Neural progenitor cell (in vitro differentiated cells): Measurements from ENCODE around the gene ZFP28. TPM values are rescaled to one million over a fixed set of nuclear protein-coding genes. Genes with fewer than 3 reads are reported as not detected.

Experiments used
- DNase-seq: peaks from one replicate; pipeline ENCODE4 v3.0.0-alpha.2; 2016; ENCODE audit warnings: low spot score
- H2AFZ ChIP-seq: fragments of 200-600 bp; sonication (generic); replicated peaks from 2 replicates; pipeline ENCODE4 v1.6.1; 2016; ENCODE audit warnings: antibody characterized with exemption
- H3F3A ChIP-seq: fragments of 200-600 bp; sonication (generic); 2 replicates; pipeline ENCODE4 v1.6.1; 2016; ENCODE audit warnings: antibody characterized with exemption, low read depth
- H3K27ac ChIP-seq: fragments of 200-600 bp; sonication (generic); 2 replicates; pipeline ENCODE4 v1.5.1; 2016; ENCODE audit warnings: mild to moderate bottlenecking
- H3K27me3 ChIP-seq: fragments of 200-600 bp; sonication (generic); 2 replicates; pipeline ENCODE4 v1.6.1; 2016; ENCODE audit warnings: mild to moderate bottlenecking, moderate library complexity
- H3K36me3 ChIP-seq: fragments of 200-600 bp; sonication (generic); 2 replicates; pipeline ENCODE4 v1.5.1; 2016
- H3K4me1 ChIP-seq: fragments of 200-600 bp; sonication (generic); 2 replicates; pipeline ENCODE4 v1.6.1; 2016; ENCODE audit warnings: mixed run types
- H3K4me2 ChIP-seq: fragments of 200-600 bp; sonication (generic); 2 replicates; pipeline ENCODE4 v1.6.1; 2016
- H3K4me3 ChIP-seq: fragments of 200-600 bp; sonication (generic); 2 replicates; pipeline ENCODE4 v1.5.1; 2016
- H3K79me2 ChIP-seq: fragments of 200-600 bp; sonication (generic); 2 replicates; pipeline ENCODE4 v1.6.1; 2016; ENCODE audit warnings: low read depth
- H3K9ac ChIP-seq: fragments of 200-600 bp; sonication (generic); 2 replicates; pipeline ENCODE4 v1.6.1; 2016
- H3K9me3 ChIP-seq: fragments of 200-600 bp; sonication (generic); 2 replicates; pipeline ENCODE4 v1.5.1; 2016; ENCODE audit warnings: low read depth
- H4K20me1 ChIP-seq: fragments of 200-600 bp; sonication (generic); 2 replicates; pipeline ENCODE4 v1.6.1; 2016; ENCODE audit warnings: low read depth
- H3K27ac Mint-ChIP-seq: 3 replicates; pipeline ENCODE4 v1.8.0; 2021; ENCODE audit warnings: mixed read lengths
- H3K27me3 Mint-ChIP-seq: 2 replicates; pipeline ENCODE4 v1.8.0; 2022; ENCODE audit warnings: low read depth, mild to moderate bottlenecking, inconsistent platforms, moderate library complexity, mixed read lengths; ENCODE audit not compliant: insufficient read depth
- H3K36me3 Mint-ChIP-seq: 3 replicates; pipeline ENCODE4 v1.8.0; 2021; ENCODE audit warnings: mixed read lengths
- H3K4me1 Mint-ChIP-seq: 3 replicates; pipeline ENCODE4 v1.8.0; 2021; ENCODE audit warnings: mixed read lengths
- H3K4me3 Mint-ChIP-seq: 3 replicates; pipeline ENCODE4 v1.8.0; 2021; ENCODE audit warnings: mild to moderate bottlenecking, moderate library complexity, mixed read lengths
- H3K9me3 Mint-ChIP-seq: 3 replicates; pipeline ENCODE4 v1.8.0; 2020; ENCODE audit warnings: mixed read lengths
- EZH2 ChIP-seq: fragments of 200-600 bp; sonication (generic); IDR thresholded peaks from 2 replicates; pipeline ENCODE4 v1.6.1; 2017; ENCODE audit warnings: antibody characterized with exemption, mild to moderate bottlenecking, moderate library complexity
- EZH2phosphoT487 ChIP-seq: fragments of 200-600 bp; sonication (generic); IDR thresholded peaks from 2 replicates; pipeline ENCODE4 v1.6.1; 2017; ENCODE audit warnings: antibody characterized with exemption
- total RNA-seq: library from RNA; depleted of rRNA; stranded (reverse); fragments of >200 nt; gene quantifications from 2 replicates; pipeline ENCODE4 v1.2.3, GENCODE V29; 2015; ENCODE audit warnings: low replicate concordance
- TF ChIP-seq, protein P1 (sequence below): fragments of 200-600 bp; sonication (generic); IDR thresholded peaks from 2 replicates; pipeline ENCODE4 v1.5.1; 2017; ENCODE audit warnings: antibody characterized with exemption, mild to moderate bottlenecking

ZFP28 gene
- total RNA-seq, 1 donor from 2014 or later: 11.2 TPM

DNA sequence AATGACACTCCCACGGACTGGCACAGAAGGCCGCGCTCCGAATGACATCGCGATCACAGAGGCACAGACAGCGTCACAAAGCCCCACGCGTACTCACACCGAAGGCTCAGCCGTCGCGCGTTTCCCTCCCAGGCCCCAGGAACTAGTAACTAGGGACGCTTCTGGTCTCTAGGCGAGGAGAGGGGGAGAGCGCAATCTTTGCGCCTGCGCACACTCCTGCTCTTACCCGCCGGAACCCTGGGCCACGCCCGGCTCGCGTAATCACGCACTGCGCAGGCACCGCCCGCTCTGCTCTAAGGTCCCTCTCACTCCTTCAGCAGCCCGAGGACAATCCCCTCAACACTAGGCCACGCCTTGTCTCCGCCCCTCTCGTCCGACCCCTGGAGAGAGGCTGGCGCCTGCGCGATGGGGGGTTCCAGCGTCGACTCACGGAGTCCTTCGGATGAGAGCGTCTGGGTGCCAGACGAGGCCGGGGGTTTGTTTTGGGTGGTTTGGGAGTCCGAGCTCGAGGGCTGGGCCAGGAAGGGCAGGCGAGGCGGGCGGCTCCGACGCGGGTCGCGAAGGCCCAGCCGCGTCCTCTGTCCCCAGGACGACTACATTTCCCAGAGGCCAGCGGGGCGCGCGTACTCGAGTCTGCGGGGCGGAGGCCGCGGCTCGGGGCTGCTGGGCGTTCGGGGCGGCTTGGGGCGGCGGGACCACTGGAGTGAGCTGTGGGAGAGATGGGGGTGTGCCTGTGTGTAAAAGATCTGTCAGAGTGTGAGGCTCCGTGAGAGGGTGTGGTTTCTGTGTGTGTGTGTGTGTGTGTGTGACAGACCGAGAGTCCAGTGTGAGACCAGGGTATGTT is 31.1 kb upstream of the ZFP28 start, which contains the start of gene ZNF471:
TSS of gene ZNF471 (plus strand) at position 410 of the 844 bp plus-strand sequence. CDS start 3,717 bp downstream, outside the sequence.
- Histone ChIP-seq H3K4me1 (no peaks in the 10 kb centered on the region), H3K9me3 (peaks cover 1% of the 10 kb centered on the region), H3K4me2 (peak within 1 kb of the TSS; percentile 75), H2AFZ (peak within 1 kb of the TSS; percentile 92), H3K36me3 (peaks cover 1% of the 10 kb centered on the region), H3K79me2 (no peaks in the 10 kb centered on the region), H3F3A (no peaks in the 10 kb centered on the region), H3K4me3 (peak within 1 kb of the TSS; percentile 85), H3K27me3 (no peaks in the 10 kb centered on the region), H3K9ac (peak within 1 kb of the TSS; percentile 62), H3K27ac (peak within 1 kb of the TSS; percentile 85), H4K20me1 (no peaks in the 10 kb centered on the region)
- H3K27me3 Mint-ChIP-seq: no peaks in the 10 kb centered on the region
- H3K27ac Mint-ChIP-seq: no peak within 1 kb of the TSS
- H3K36me3 Mint-ChIP-seq: no peaks in the 10 kb centered on the region
- DNase-seq: peak; percentile 96
- TF ChIP-seq EZH2 (no peak), EZH2phosphoT487 (no peak)
- TF ChIP-seq, protein P1, sequence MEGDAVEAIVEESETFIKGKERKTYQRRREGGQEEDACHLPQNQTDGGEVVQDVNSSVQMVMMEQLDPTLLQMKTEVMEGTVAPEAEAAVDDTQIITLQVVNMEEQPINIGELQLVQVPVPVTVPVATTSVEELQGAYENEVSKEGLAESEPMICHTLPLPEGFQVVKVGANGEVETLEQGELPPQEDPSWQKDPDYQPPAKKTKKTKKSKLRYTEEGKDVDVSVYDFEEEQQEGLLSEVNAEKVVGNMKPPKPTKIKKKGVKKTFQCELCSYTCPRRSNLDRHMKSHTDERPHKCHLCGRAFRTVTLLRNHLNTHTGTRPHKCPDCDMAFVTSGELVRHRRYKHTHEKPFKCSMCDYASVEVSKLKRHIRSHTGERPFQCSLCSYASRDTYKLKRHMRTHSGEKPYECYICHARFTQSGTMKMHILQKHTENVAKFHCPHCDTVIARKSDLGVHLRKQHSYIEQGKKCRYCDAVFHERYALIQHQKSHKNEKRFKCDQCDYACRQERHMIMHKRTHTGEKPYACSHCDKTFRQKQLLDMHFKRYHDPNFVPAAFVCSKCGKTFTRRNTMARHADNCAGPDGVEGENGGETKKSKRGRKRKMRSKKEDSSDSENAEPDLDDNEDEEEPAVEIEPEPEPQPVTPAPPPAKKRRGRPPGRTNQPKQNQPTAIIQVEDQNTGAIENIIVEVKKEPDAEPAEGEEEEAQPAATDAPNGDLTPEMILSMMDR: no peak
- H3K4me1 Mint-ChIP-seq: no peaks in the 10 kb centered on the region
- peaks cover 18% of the 10 kb centered on the region for H3K9me3 Mint-ChIP-seq
- no peak within 1 kb of the TSS for H3K4me3 Mint-ChIP-seq

DNA sequence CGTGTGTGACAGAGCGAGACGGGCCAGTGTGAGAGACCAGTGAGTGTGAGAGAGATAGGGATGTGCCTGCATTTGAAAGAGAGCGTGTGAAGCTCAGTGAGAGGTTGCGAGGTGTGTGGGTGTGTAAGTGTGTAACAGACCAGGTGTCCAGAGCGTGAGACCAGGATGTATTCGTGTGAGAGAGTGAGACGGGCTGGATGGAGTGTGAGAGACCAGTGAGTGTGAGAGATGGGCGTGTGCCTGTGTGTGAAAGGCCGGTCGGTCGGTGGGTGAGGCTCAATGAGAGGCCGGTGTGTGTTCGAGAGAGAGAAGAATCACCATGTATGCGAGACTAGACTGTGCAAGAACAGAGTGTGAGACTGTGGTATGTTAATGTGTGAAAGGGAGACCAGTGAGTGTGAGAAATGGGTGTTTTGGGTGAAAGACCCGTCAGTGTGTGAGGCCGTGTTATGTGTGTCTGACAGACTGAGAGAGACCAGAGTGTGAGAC is 30.4 kb upstream of the ZFP28 start:
- no peak overlapping the region for H3K4me3 Mint-ChIP-seq
- no peaks in the 10 kb centered on the region for H3K36me3 Mint-ChIP-seq
- H3K9me3 ChIP-seq: peaks cover 8% of the 10 kb centered on the region
- H2AFZ ChIP-seq: peak overlapping the region; percentile 92
- H3K9me3 Mint-ChIP-seq: peaks cover 16% of the 10 kb centered on the region
- H3K27ac Mint-ChIP-seq: no peak overlapping the region
- H3K36me3 ChIP-seq: peaks cover 5% of the 10 kb centered on the region
- H3K79me2 ChIP-seq: no peaks in the 10 kb centered on the region
- H3K4me2 ChIP-seq: peak overlapping the region; percentile 75
- peak overlapping the region; percentile 62 for H3K9ac ChIP-seq
- H3K4me1 Mint-ChIP-seq: no peaks in the 10 kb centered on the region
- H3K27me3 ChIP-seq: no peaks in the 10 kb centered on the region
- no peak for DNase-seq
- no peaks in the 10 kb centered on the region for H4K20me1 ChIP-seq
- H3K27ac ChIP-seq: no peak overlapping the region
- H3K27me3 Mint-ChIP-seq: no peaks in the 10 kb centered on the region
- TF ChIP-seq EZH2 (no peak), EZH2phosphoT487 (no peak)
- TF ChIP-seq, protein P1: no peak
- H3K4me3 ChIP-seq: peak overlapping the region; percentile 85
- no peaks in the 10 kb centered on the region for H3K4me1 ChIP-seq
- H3F3A ChIP-seq: no peaks in the 10 kb centered on the region

DNA sequence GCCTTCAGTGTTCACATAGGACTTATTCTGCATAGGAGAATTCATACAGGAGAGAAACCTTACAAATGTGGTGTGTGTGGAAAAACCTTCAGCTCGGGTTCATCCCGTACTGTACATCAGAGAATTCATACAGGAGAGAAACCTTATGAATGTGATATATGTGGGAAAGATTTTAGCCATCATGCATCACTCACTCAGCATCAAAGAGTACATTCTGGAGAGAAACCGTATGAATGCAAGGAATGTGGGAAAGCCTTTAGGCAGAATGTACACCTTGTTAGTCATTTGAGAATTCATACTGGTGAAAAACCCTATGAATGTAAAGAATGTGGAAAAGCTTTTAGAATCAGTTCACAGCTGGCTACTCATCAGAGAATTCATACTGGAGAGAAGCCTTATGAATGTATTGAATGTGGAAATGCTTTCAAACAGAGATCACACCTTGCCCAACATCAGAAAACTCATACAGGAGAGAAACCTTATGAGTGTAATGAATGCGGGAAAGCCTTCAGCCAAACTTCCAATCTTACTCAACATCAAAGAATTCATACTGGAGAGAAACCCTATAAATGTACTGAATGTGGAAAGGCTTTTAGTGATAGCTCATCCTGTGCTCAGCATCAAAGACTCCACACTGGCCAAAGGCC is 13.4 kb upstream of the ZFP28 start:
- H3K9me3 Mint-ChIP-seq: peaks cover 63% of the 10 kb centered on the region
- H3K79me2 ChIP-seq: no peaks in the 10 kb centered on the region
- H3K9me3 ChIP-seq: peaks cover 54% of the 10 kb centered on the region

More for the DNA sequence above, 13.4 kb upstream of the ZFP28 start:
- H3K27me3 Mint-ChIP-seq: peaks cover 7% of the 10 kb centered on the region
- H3K4me3 Mint-ChIP-seq: no peak overlapping the region
- DNase-seq: no peak
- Histone ChIP-seq H3K9ac (no peak overlapping the region), H3K4me1 (no peaks in the 10 kb centered on the region), H3F3A (no peaks in the 10 kb centered on the region), H3K27ac (no peak overlapping the region), H4K20me1 (no peaks in the 10 kb centered on the region), H3K27me3 (no peaks in the 10 kb centered on the region), H2AFZ (no peak overlapping the region), H3K4me2 (no peak overlapping the region), H3K36me3 (no peaks in the 10 kb centered on the region), H3K4me3 (no peak overlapping the region)
- no peak overlapping the region for H3K27ac Mint-ChIP-seq
- H3K4me1 Mint-ChIP-seq: no peaks in the 10 kb centered on the region
- H3K36me3 Mint-ChIP-seq: peaks cover 3% of the 10 kb centered on the region
- TF ChIP-seq EZH2 (no peak), EZH2phosphoT487 (no peak)
- TF ChIP-seq, protein P1: no peak
